HUES64 (cell line): ENCODE measurements around the gene DCLRE1B.

Experiments
- H3K27ac ChIP-seq: 2 replicates; pipeline ENCODE4 v1.7.0; 2013; ENCODE audit warnings: low read depth, low read length, inconsistent platforms
- H3K27me3 ChIP-seq: 2 replicates; pipeline ENCODE4 v1.6.1; 2013; ENCODE audit warnings: mild to moderate bottlenecking, low read length; ENCODE audit not compliant: insufficient read depth
- H3K36me3 ChIP-seq: 2 replicates; pipeline ENCODE4 v1.6.1; 2013; ENCODE audit warnings: mild to moderate bottlenecking, low read length; ENCODE audit not compliant: insufficient read depth
- H3K4me1 ChIP-seq: 2 replicates; pipeline ENCODE4 v1.6.1; 2013; ENCODE audit warnings: mild to moderate bottlenecking, low read length, moderate library complexity; ENCODE audit not compliant: insufficient read depth
- H3K4me3 ChIP-seq: 2 replicates; pipeline ENCODE4 v1.5.1; 2013; ENCODE audit warnings: mild to moderate bottlenecking, low read length, moderate library complexity
- H3K9ac ChIP-seq: 2 replicates; pipeline ENCODE4 v1.6.1; 2013; ENCODE audit warnings: mild to moderate bottlenecking, low read depth, low read length
- H3K9me3 ChIP-seq: 2 replicates; pipeline ENCODE4 v1.6.1; 2013; ENCODE audit warnings: low read depth, low read length; ENCODE audit not compliant: insufficient read depth
- WGBS: fragments of 150-250, 120-280 bp; methylation state at CpG from one replicate; pipeline ENCODE4 v1.1.7; 2013; ENCODE audit warnings: missing lambda C conversion rate; 5-methylcytosine and 5-hydroxymethylcytosine counted together

The DCLRE1B gene

GRCh38 chr1:113870778-113871177 lies 34.3 kb upstream of the DCLRE1B start:
- H3K9me3 ChIP-seq: no peaks in the 10 kb centered on the region
- no peaks in the 10 kb centered on the region for H3K4me1 ChIP-seq
- H3K36me3 ChIP-seq: no peaks in the 10 kb centered on the region
- H3K27ac ChIP-seq: no peak overlapping the region
- H3K4me3 ChIP-seq: no peak overlapping the region
- WGBS: 95% methylated on average over 3 of the region's 3 CpGs
- H3K27me3 ChIP-seq: no peaks in the 10 kb centered on the region
- H3K9ac ChIP-seq: no peak overlapping the region

GRCh38 chr1:113871597-113872113 lies 33.5 kb upstream of the DCLRE1B start, which contains the start of gene PTPN22:
Gene PTPN22 (minus strand): TSS chr1:113871712.
- 85% methylated on average over 4 of the region's 4 CpGs for WGBS
- Histone ChIP-seq H3K27ac (no peak within 1 kb of the TSS), H3K36me3 (no peaks in the 10 kb centered on the region), H3K27me3 (no peaks in the 10 kb centered on the region), H3K9ac (no peak within 1 kb of the TSS), H3K4me3 (no peak within 1 kb of the TSS), H3K4me1 (no peaks in the 10 kb centered on the region), H3K9me3 (no peaks in the 10 kb centered on the region)

GRCh38 chr1:113872219-113872935 lies 32.7 kb upstream of the DCLRE1B start:
- Histone ChIP-seq H3K27me3 (no peaks in the 10 kb centered on the region), H3K4me3 (no peak overlapping the region), H3K4me1 (no peaks in the 10 kb centered on the region), H3K9me3 (no peaks in the 10 kb centered on the region), H3K27ac (no peak overlapping the region), H3K9ac (no peak overlapping the region), H3K36me3 (no peaks in the 10 kb centered on the region)

- Histone ChIP-seq H3K9me3 (no peaks in the 10 kb centered on the region), H3K27me3 (no peaks in the 10 kb centered on the region), H3K4me3 (no peak overlapping the region), H3K9ac (no peak overlapping the region), H3K4me1 (no peaks in the 10 kb centered on the region), H3K27ac (no peak overlapping the region), H3K36me3 (no peaks in the 10 kb centered on the region)
- WGBS: 83% methylated on average over 1 of the region's 1 CpG
Measured at GRCh38 chr1:113874012-113874879, 30.9 kb upstream of the DCLRE1B start.

- Histone ChIP-seq H3K4me3 (no peak overlapping the region), H3K4me1 (no peaks in the 10 kb centered on the region), H3K9ac (no peak overlapping the region), H3K36me3 (no peaks in the 10 kb centered on the region), H3K27ac (no peak overlapping the region), H3K9me3 (no peaks in the 10 kb centered on the region), H3K27me3 (no peaks in the 10 kb centered on the region)
- WGBS: 95% methylated on average over 2 of the region's 2 CpGs
Measured at GRCh38 chr1:113875714-113876113, 29.4 kb upstream of the DCLRE1B start.

GRCh38 chr1:113876176-113876575 lies 28.9 kb upstream of the DCLRE1B start:
- WGBS: 94% methylated on average over 5 of the region's 5 CpGs
- no peaks in the 10 kb centered on the region for H3K36me3 ChIP-seq
- H3K27ac ChIP-seq: no peak overlapping the region
- no peaks in the 10 kb centered on the region for H3K9me3 ChIP-seq
- H3K9ac ChIP-seq: no peak overlapping the region
- no peaks in the 10 kb centered on the region for H3K27me3 ChIP-seq
- no peak overlapping the region for H3K4me3 ChIP-seq
- no peaks in the 10 kb centered on the region for H3K4me1 ChIP-seq

- no peak overlapping the region for H3K27ac ChIP-seq
Measured at GRCh38 chr1:113879739-113880038, 25.4 kb upstream of the DCLRE1B start.

GRCh38 chr1:113881661-113882060 lies 23.5 kb upstream of the DCLRE1B start:
- Histone ChIP-seq H3K9me3 (no peaks in the 10 kb centered on the region), H3K4me3 (no peak overlapping the region), H3K36me3 (no peaks in the 10 kb centered on the region), H3K27ac (no peak overlapping the region), H3K27me3 (no peaks in the 10 kb centered on the region), H3K9ac (no peak overlapping the region), H3K4me1 (no peaks in the 10 kb centered on the region)
- 90% methylated on average over 2 of the region's 2 CpGs for WGBS

More at GRCh38 chr1:113879739-113880038, 25.4 kb upstream of the DCLRE1B start:
- H3K4me3 ChIP-seq: no peak overlapping the region
- H3K36me3 ChIP-seq: no peaks in the 10 kb centered on the region
- no peaks in the 10 kb centered on the region for H3K27me3 ChIP-seq
- H3K9ac ChIP-seq: no peak overlapping the region
- WGBS: 96% methylated on average over 2 of the region's 4 CpGs
- H3K4me1 ChIP-seq: no peaks in the 10 kb centered on the region
- H3K9me3 ChIP-seq: no peaks in the 10 kb centered on the region

GRCh38 chr1:113886417-113887401 lies 18.4 kb upstream of the DCLRE1B start:
- no peak overlapping the region for H3K27ac ChIP-seq
- no peak overlapping the region for H3K4me3 ChIP-seq
- H3K36me3 ChIP-seq: no peaks in the 10 kb centered on the region
- no peaks in the 10 kb centered on the region for H3K9me3 ChIP-seq
- no peaks in the 10 kb centered on the region for H3K27me3 ChIP-seq
- WGBS: 94% methylated on average over 16 of the region's 17 CpGs
- H3K9ac ChIP-seq: no peak overlapping the region
- no peaks in the 10 kb centered on the region for H3K4me1 ChIP-seq

GRCh38 chr1:113887402-113888175 lies 17.5 kb upstream of the DCLRE1B start, which contains the start of gene BCL2L15:
Gene BCL2L15 (minus strand): TSS chr1:113887581. CDS start chr1:113887375, 206 bp downstream.
- WGBS: 86% methylated on average over 4 of the region's 6 CpGs
- no peaks in the 10 kb centered on the region for H3K36me3 ChIP-seq
- no peaks in the 10 kb centered on the region for H3K9me3 ChIP-seq
- no peaks in the 10 kb centered on the region for H3K4me1 ChIP-seq
- no peak within 1 kb of the TSS for H3K4me3 ChIP-seq
- no peak within 1 kb of the TSS for H3K9ac ChIP-seq
- H3K27me3 ChIP-seq: no peaks in the 10 kb centered on the region
- no peak within 1 kb of the TSS for H3K27ac ChIP-seq
